Glutamatergic neuron (in vitro differentiated cells): ENCODE measurements around the gene DSCAML1. TPM values are rescaled to one million over a fixed set of nuclear protein-coding genes. Genes with fewer than 3 reads are reported as not detected.

Source experiments
- DNase-seq: peaks from one replicate; pipeline ENCODE4 v3.0.0; 2022
- H3K27ac Mint-ChIP-seq: one replicate; pipeline ENCODE4 v1.8.0; 2020; ENCODE audit warnings: mild to moderate bottlenecking, mixed read lengths, inconsistent platforms; ENCODE audit not compliant: unreplicated experiment
- H3K27me3 Mint-ChIP-seq: one replicate; pipeline ENCODE4 v1.8.0; 2020; ENCODE audit warnings: mild to moderate bottlenecking, moderate library complexity, mixed read lengths, inconsistent platforms; ENCODE audit not compliant: unreplicated experiment
- H3K36me3 Mint-ChIP-seq: one replicate; pipeline ENCODE4 v1.8.0; 2020; ENCODE audit warnings: mild to moderate bottlenecking, mixed read lengths, inconsistent platforms; ENCODE audit not compliant: unreplicated experiment
- H3K4me1 Mint-ChIP-seq: one replicate; pipeline ENCODE4 v1.8.0; 2020; ENCODE audit warnings: mild to moderate bottlenecking, low read depth, mixed read lengths, inconsistent platforms; ENCODE audit not compliant: unreplicated experiment
- H3K4me3 Mint-ChIP-seq: one replicate; pipeline ENCODE4 v1.8.0; 2020; ENCODE audit warnings: mild to moderate bottlenecking, mixed read lengths, inconsistent platforms; ENCODE audit not compliant: unreplicated experiment
- H3K9me3 Mint-ChIP-seq: one replicate; pipeline ENCODE4 v1.8.0; 2020; ENCODE audit warnings: mild to moderate bottlenecking, moderate library complexity, mixed read lengths, inconsistent platforms; ENCODE audit not compliant: unreplicated experiment
- CTCF ChIP-seq: fragments of 200-600 bp; sonication (generic); IDR thresholded peaks from one replicate; pipeline ENCODE4 v1.5.0; 2021; ENCODE audit not compliant: partially characterized antibody, unreplicated experiment
- total RNA-seq: library from RNA; stranded (reverse); fragmentation: NEBNext Ultra II Directional; extraction: Animal tissue kit (Norgen Biotek cat#: 25700); gene quantifications from one replicate; pipeline ENCODE4 v1.2.1, GENCODE V29; 2021; ENCODE audit not compliant: unreplicated experiment

Gene DSCAML1
- total RNA-seq, 1 donor from 2014 or later: 0.07 TPM

DNA sequence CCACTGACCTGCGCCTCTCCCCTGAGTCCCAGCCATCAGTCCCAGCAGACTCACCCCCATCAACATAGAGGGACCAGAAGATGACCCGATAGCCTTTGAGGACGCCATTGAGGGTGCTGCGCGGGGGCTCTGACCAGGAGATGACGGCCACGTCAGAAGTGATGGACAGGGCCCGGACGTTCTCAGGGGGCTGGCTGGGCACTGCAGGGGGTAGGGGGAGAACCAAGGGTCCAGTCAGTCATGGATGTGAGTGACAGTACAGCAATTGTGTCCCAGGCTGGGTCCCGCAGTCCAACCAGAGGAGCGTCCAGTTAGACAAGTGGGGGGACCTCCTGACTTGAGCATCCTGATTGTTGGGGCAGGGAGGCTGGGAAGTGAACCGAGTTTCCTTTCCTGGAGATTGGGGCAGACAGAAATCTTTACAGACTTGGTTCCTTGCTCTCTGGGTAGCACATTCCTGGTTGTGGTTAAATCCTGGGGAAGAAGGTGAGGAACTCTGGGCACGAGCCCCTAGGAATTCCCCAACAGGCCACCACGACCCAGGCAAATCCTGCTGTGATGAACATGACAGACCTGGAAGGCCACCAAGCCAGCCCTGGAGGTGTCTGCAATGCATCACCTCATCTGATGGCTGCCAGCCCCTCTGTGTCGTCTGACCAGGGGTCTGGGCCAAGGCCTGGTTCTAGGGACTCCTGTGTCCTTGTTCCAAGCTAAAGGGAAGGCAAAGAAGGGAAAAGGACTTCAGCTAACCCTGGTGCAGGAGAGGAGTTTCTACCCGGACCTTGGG is 335.4 kb downstream of the DSCAML1 start:
- no peak overlapping the region for H3K4me3 Mint-ChIP-seq
- peaks cover 3% of the 10 kb centered on the region for H3K9me3 Mint-ChIP-seq
- peaks cover 3% of the 10 kb centered on the region for H3K4me1 Mint-ChIP-seq
- H3K36me3 Mint-ChIP-seq: peaks cover 8% of the 10 kb centered on the region
- no peak for TF ChIP-seq CTCF
- no peak for DNase-seq
- H3K27ac Mint-ChIP-seq: no peak overlapping the region
- peaks cover 10% of the 10 kb centered on the region for H3K27me3 Mint-ChIP-seq

- Mint-ChIP-seq H3K36me3 (peaks cover 7% of the 10 kb centered on the region), H3K27me3 (peaks cover 5% of the 10 kb centered on the region), H3K27ac (no peak overlapping the region), H3K9me3 (peaks cover 1% of the 10 kb centered on the region), H3K4me3 (no peak overlapping the region), H3K4me1 (no peaks in the 10 kb centered on the region)
- DNase-seq: no peak
- no peak for TF ChIP-seq CTCF
Measured at GRCh38 chr11:117459979-117460300, 337.1 kb downstream of the DSCAML1 start.

DNA sequence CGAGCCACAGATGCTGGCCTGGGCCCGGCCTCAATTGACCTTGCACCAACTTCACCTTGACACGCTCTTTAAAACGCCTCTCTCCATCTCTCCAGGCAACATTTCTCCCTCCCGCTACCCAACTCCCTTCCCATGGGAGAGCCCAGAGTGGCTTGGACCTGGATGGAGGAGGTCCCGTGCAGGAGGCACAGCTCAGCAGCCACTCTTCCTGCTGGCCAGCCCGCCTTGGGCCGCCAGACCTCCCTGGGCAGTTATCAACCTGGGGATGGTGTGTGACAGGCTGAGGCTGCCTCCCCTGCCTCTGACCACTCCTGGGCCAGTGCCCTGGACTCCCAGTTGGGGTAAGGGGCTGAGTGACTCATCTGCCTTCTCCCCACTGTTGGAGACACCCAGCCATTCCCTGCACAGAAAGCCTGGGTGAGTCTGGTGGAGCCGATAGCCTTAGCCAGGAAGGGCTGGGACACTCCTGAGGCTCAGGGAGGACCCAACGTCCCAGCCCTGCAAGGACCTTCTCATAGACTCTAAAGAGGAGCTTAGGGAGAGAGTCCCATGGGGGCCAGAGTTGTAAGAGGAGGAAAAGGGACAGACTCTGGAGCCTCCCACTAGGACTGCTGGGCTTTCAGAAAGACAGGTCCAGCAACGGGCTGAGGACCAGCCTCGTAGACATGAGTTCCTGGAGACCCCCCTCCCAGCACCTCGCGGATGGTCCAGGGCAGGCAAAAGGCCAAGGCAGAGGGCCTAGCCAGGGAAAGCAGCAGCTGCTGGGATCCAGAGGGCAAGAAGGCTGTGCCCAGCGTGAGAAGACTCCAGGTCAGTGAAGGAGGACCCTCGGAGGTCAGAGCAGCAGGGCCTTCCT is 337.7 kb downstream of the DSCAML1 start:
- Mint-ChIP-seq H3K27ac (no peak overlapping the region), H3K27me3 (peaks cover 5% of the 10 kb centered on the region), H3K4me1 (no peaks in the 10 kb centered on the region), H3K9me3 (peaks cover 3% of the 10 kb centered on the region), H3K36me3 (peaks cover 13% of the 10 kb centered on the region), H3K4me3 (no peak overlapping the region)
- TF ChIP-seq CTCF: no peak
- DNase-seq: no peak

- Mint-ChIP-seq H3K36me3 (peaks cover 20% of the 10 kb centered on the region), H3K9me3 (peaks cover 6% of the 10 kb centered on the region), H3K4me3 (no peak overlapping the region), H3K27ac (no peak overlapping the region), H3K4me1 (no peaks in the 10 kb centered on the region), H3K27me3 (peaks cover 6% of the 10 kb centered on the region)
- TF ChIP-seq CTCF: no peak
- no peak for DNase-seq
Measured at GRCh38 chr11:117458275-117459122, 338.5 kb downstream of the DSCAML1 start.
